ENCODE measurements around the gene PPP1R1A. TPM values are rescaled to one million over a fixed set of nuclear protein-coding genes. Genes with fewer than 3 reads are reported as not detected.

Gene PPP1R1A
- total RNA-seq, 4 donors from 2014 or later = 115 to 168 (median 145) TPM

GRCh38 chr12:54603173-54603814 is 14.8 kb upstream of the PPP1R1A start:
- no peak for TF ChIP-seq CTCF (IDR thresholded peaks at IDR 0.05)
- DNase-seq (ENCODE audit: low spot score) = no peak
- peak; percentile 86 for ATAC-seq (ENCODE audit: low FRiP score)

GRCh38 chr12:54602661-54603060 is 14.2 kb upstream of the PPP1R1A start:
- ATAC-seq (ENCODE audit: low FRiP score) (no peak), DNase-seq (ENCODE audit: low spot score) (no peak)
- TF ChIP-seq CTCF (IDR thresholded peaks at IDR 0.05) = no peak

GRCh38 chr12:54601841-54602240 is 13.4 kb upstream of the PPP1R1A start:
- DNase-seq (ENCODE audit: low spot score) (no peak), ATAC-seq (ENCODE audit: low FRiP score) (no peak)
- TF ChIP-seq CTCF (IDR thresholded peaks at IDR 0.05) = no peak

GRCh38 chr12:54598970-54599369 is 10.5 kb upstream of the PPP1R1A start:
- no peak for ATAC-seq (ENCODE audit: low FRiP score)
- no peak for DNase-seq (ENCODE audit: low spot score)
- TF ChIP-seq CTCF (IDR thresholded peaks at IDR 0.05) = no peak

GRCh38 chr12:54596526-54596946 is 8.1 kb upstream of the PPP1R1A start:
- TF ChIP-seq CTCF (IDR thresholded peaks at IDR 0.05) = no peak
- DNase-seq (ENCODE audit: low spot score) (peak; percentile 81), ATAC-seq (ENCODE audit: low FRiP score) (peak; percentile 46)

GRCh38 chr12:54595471-54595870 is 7.0 kb upstream of the PPP1R1A start:
- TF ChIP-seq CTCF (IDR thresholded peaks at IDR 0.05) = no peak
- no peak for DNase-seq (ENCODE audit: low spot score)
- no peak for ATAC-seq (ENCODE audit: low FRiP score)

- no peak for DNase-seq (ENCODE audit: low spot score)
- TF ChIP-seq CTCF (IDR thresholded peaks at IDR 0.05) = no peak
- ATAC-seq (ENCODE audit: low FRiP score) = no peak
These were observed 5.3 kb upstream of the PPP1R1A start for GRCh38 chr12:54593725-54594124.

All from omental fat pad (tissue), 4 donors.